GM06990 (cell line): ENCODE results near the gene MTCL1.

ENCODE experiments used
- DNase-seq: peaks from one replicate; pipeline ENCODE4 v3.0.0-alpha.2; 2011; ENCODE audit not compliant: insufficient read length; ENCODE audit errors: extremely low read depth
- H3K27me3 ChIP-seq: replicated peaks from 2 replicates; pipeline ENCODE4 v1.6.0; 2011; ENCODE audit warnings: low read length; ENCODE audit not compliant: control insufficient read depth, insufficient read depth
- H3K36me3 ChIP-seq: 2 replicates; pipeline ENCODE4 v1.5.1; 2011; ENCODE audit warnings: low read length; ENCODE audit not compliant: control insufficient read depth, insufficient read depth
- H3K4me3 ChIP-seq: replicated peaks from 2 replicates; pipeline ENCODE4 v1.5.1; 2011; ENCODE audit warnings: low read depth, mild to moderate bottlenecking, control low read depth, low read length
- TF ChIP-seq, protein P1 (sequence below): IDR thresholded peaks from 2 replicates; pipeline ENCODE4 v1.5.1; 2011; ENCODE audit warnings: low read length, control low read depth, mild to moderate bottlenecking, inconsistent platforms; ENCODE audit not compliant: insufficient read depth, poor library complexity, severe bottlenecking

The MTCL1 gene

DNA sequence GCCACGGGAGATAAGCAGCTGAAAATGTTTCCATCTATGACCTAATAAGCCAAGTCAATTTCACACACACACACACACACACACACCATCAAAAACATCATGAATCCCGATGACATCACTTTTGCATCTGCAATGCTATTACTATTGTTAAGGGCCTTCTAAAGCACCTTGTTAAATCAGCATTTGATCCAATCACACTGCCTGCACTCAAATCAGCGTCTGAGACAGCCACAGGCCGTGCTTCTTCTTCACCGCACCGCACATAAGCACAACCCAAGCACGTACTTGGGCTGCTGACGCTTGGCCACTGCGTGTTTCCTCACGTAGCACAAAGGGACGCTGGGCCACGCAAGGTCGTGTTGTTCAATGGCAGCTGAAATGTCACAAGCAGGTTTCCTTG lies 15.8 kb upstream of the MTCL1 start:
- DNase-seq = no peak
- Histone ChIP-seq H3K36me3 (no peaks in the 10 kb centered on the region), H3K4me3 (no peak overlapping the region), H3K27me3 (no peaks in the 10 kb centered on the region)
- TF ChIP-seq, protein P1, sequence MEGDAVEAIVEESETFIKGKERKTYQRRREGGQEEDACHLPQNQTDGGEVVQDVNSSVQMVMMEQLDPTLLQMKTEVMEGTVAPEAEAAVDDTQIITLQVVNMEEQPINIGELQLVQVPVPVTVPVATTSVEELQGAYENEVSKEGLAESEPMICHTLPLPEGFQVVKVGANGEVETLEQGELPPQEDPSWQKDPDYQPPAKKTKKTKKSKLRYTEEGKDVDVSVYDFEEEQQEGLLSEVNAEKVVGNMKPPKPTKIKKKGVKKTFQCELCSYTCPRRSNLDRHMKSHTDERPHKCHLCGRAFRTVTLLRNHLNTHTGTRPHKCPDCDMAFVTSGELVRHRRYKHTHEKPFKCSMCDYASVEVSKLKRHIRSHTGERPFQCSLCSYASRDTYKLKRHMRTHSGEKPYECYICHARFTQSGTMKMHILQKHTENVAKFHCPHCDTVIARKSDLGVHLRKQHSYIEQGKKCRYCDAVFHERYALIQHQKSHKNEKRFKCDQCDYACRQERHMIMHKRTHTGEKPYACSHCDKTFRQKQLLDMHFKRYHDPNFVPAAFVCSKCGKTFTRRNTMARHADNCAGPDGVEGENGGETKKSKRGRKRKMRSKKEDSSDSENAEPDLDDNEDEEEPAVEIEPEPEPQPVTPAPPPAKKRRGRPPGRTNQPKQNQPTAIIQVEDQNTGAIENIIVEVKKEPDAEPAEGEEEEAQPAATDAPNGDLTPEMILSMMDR = no peak

DNA sequence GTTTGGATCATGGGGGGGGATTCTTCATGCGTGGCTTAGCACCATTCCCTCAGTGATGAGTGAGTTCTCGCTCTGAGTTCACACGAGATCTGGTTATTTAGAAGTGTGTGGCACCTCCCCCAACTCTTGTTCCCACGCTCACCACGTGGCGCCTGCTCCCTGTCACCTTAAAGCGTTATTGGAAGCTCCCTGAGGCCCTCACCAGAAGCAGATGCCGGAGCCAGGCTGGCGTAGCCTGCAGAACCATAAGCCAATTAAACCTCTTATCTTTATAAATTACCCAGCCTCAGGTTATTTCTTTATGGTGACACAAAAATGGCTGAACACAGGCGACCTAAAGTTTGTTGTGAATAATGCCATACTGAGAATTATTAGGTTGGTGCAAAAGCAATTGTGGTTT lies 10.5 kb upstream of the MTCL1 start:
- no peak for DNase-seq
- H3K36me3 ChIP-seq = no peaks in the 10 kb centered on the region
- TF ChIP-seq, protein P1 = no peak

GRCh38 chr18:8695932-8696517 lies 9.3 kb upstream of the MTCL1 start:
- Histone ChIP-seq H3K36me3 (no peaks in the 10 kb centered on the region), H3K4me3 (no peak overlapping the region), H3K27me3 (no peaks in the 10 kb centered on the region)
- TF ChIP-seq, protein P1 = no peak
- no peak for DNase-seq

More for the DNA sequence above, 10.5 kb upstream of the MTCL1 start:
- Histone ChIP-seq H3K27me3 (no peaks in the 10 kb centered on the region), H3K4me3 (no peak overlapping the region)

- H3K36me3 ChIP-seq = no peaks in the 10 kb centered on the region
- DNase-seq = no peak
- TF ChIP-seq, protein P1 = peak; percentile 93
- H3K27me3 ChIP-seq = no peaks in the 10 kb centered on the region
- H3K4me3 ChIP-seq = no peak overlapping the region
These were observed 8.6 kb upstream of the MTCL1 start for GRCh38 chr18:8696749-8697211.

- Histone ChIP-seq H3K4me3 (no peak overlapping the region), H3K36me3 (no peaks in the 10 kb centered on the region), H3K27me3 (peaks cover 2% of the 10 kb centered on the region)
- no peak for DNase-seq
- TF ChIP-seq, protein P1 = no peak
These were observed 6.2 kb upstream of the MTCL1 start for GRCh38 chr18:8699126-8699525.

DNA sequence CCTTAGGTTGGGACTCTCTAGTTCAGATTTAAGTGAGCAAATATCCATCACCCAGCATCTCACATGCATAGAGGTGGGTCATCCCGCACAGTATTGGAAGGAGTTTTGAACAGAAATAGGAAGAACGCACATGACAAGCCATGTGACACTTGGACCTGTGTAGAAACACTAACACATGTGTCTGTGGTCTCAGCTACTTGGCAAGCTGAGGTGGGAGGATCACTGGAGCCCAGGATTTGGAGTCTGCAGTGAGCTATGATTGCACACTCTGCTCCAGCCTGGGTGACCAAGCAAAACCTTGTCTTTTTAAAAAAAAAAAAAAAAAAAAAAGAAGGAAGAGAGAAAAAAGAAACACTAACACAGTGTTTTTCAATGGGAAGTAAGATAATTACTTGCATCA lies 5.4 kb upstream of the MTCL1 start:
- Histone ChIP-seq H3K36me3 (no peaks in the 10 kb centered on the region), H3K4me3 (no peak overlapping the region), H3K27me3 (peaks cover 2% of the 10 kb centered on the region)
- TF ChIP-seq, protein P1 = no peak
- DNase-seq = no peak
